Neuronal stem cell (in vitro differentiated cells): ENCODE data around the gene NTSR1.

Experiments
- DNase-seq: peaks from one replicate; pipeline ENCODE4 v3.0.0-alpha.2; 2013; ENCODE audit warnings: low spot score
- H2AFZ ChIP-seq: one replicate; pipeline ENCODE4 v1.6.1; 2013; ENCODE audit warnings: mild to moderate bottlenecking, low read length, inconsistent platforms
- H2AK5ac ChIP-seq: 2 replicates; pipeline ENCODE4 v1.6.1; 2013; ENCODE audit warnings: low read depth, mild to moderate bottlenecking, inconsistent platforms, low read length, moderate library complexity, mixed read lengths
- H2BK120ac ChIP-seq: 2 replicates; pipeline ENCODE4 v1.6.1; 2013; ENCODE audit warnings: low read depth, mild to moderate bottlenecking, inconsistent platforms, low read length, moderate library complexity, mixed read lengths
- H2BK12ac ChIP-seq: one replicate; pipeline ENCODE4 v1.6.1; 2013; ENCODE audit warnings: low read length, inconsistent platforms
- H2BK15ac ChIP-seq: 2 replicates; pipeline ENCODE4 v1.6.1; 2013; ENCODE audit warnings: mild to moderate bottlenecking, low read length, inconsistent platforms, mixed read lengths
- H2BK5ac ChIP-seq: one replicate; pipeline ENCODE4 v1.6.1; 2013; ENCODE audit warnings: inconsistent platforms, mild to moderate bottlenecking, low read length, moderate library complexity
- H3K14ac ChIP-seq: one replicate; pipeline ENCODE4 v1.6.1; 2013; ENCODE audit warnings: low read length, inconsistent platforms
- H3K18ac ChIP-seq: 2 replicates; pipeline ENCODE4 v1.6.1; 2013; ENCODE audit warnings: low read length, inconsistent platforms
- H3K23ac ChIP-seq: 2 replicates; pipeline ENCODE4 v1.6.1; 2013; ENCODE audit warnings: low read depth, mild to moderate bottlenecking, mixed read lengths, low read length, inconsistent platforms; ENCODE audit not compliant: poor library complexity
- H3K27ac ChIP-seq: replicated peaks from 3 replicates; pipeline ENCODE4 v1.5.1; 2013; ENCODE audit warnings: low read length, inconsistent platforms
- H3K27me3 ChIP-seq, 3 experiments: 2 replicates each; pipeline ENCODE4 v1.6.1; 2013; ENCODE audit warnings: low read length in 3 of 3, mild to moderate bottlenecking in 2 of 3, inconsistent platforms in 1 of 3, low read depth in 1 of 3, mixed read lengths in 1 of 3, moderate library complexity in 1 of 3; ENCODE audit not compliant: control insufficient read depth in 3 of 3, insufficient read depth in 3 of 3
- H3K36me3 ChIP-seq, 2 donors: replicated peaks in 1 of 2; 2 replicates each; pipeline ENCODE4 v1.6.1; 2013; ENCODE audit warnings: low read length in 2 of 2; ENCODE audit not compliant: control insufficient read depth in 2 of 2, insufficient read depth in 2 of 2
- H3K4ac ChIP-seq: 2 replicates; pipeline ENCODE4 v1.6.1; 2013; ENCODE audit warnings: inconsistent platforms, mild to moderate bottlenecking, low read length, moderate library complexity
- H3K4me1 ChIP-seq, 2 donors: 1 replicate in 1 of 2; 2 replicates in 1 of 2; pipeline ENCODE4 v1.6.1; 2013; ENCODE audit warnings: low read length in 2 of 2, low read depth in 1 of 2; ENCODE audit not compliant: control insufficient read depth in 2 of 2, insufficient read depth in 1 of 2
- H3K4me2 ChIP-seq: one replicate; pipeline ENCODE4 v1.6.1; 2013; ENCODE audit warnings: mild to moderate bottlenecking, low read length, inconsistent platforms; ENCODE audit not compliant: insufficient read depth, poor library complexity, severe bottlenecking
- H3K4me3 ChIP-seq, 2 donors: 2 replicates each; pipeline ENCODE4 v1.5.1; 2013; ENCODE audit warnings: low read length in 2 of 2, mild to moderate bottlenecking in 2 of 2, inconsistent platforms in 1 of 2, moderate library complexity in 1 of 2
- H3K79me1 ChIP-seq: one replicate; pipeline ENCODE4 v1.6.1; 2013; ENCODE audit warnings: low read depth, mild to moderate bottlenecking, inconsistent platforms, low read length, moderate library complexity
- H3K9ac ChIP-seq: one replicate; pipeline ENCODE4 v1.6.1; 2013; ENCODE audit warnings: mild to moderate bottlenecking, low read depth, low read length, inconsistent platforms; ENCODE audit not compliant: poor library complexity
- H3K9me3 ChIP-seq, 2 donors: replicated peaks in 1 of 2; 2 replicates each; pipeline versions ENCODE3 to v1.6.1; 2013; ENCODE audit warnings: low read length in 2 of 2, mild to moderate bottlenecking in 2 of 2, inconsistent platforms in 1 of 2, low read depth in 1 of 2, mixed read lengths in 1 of 2, moderate library complexity in 1 of 2; ENCODE audit not compliant: control insufficient read depth in 2 of 2, insufficient read depth in 1 of 2
- H4K8ac ChIP-seq: one replicate; pipeline ENCODE4 v1.6.1; 2013; ENCODE audit warnings: low read depth, mild to moderate bottlenecking, inconsistent platforms, low read length, moderate library complexity
- H4K91ac ChIP-seq: one replicate; pipeline ENCODE4 v1.6.1; 2013; ENCODE audit warnings: low read length, low read depth, mild to moderate bottlenecking, inconsistent platforms; ENCODE audit not compliant: poor library complexity
- WGBS, 2 donors: extraction: QIAGEN DNeasy Blood & Tissue Kit; methylation state at CpG; one replicate each; pipeline ENCODE4 v1.1.7; 2013; ENCODE audit warnings: missing lambda C conversion rate in 2 of 2, mixed read lengths in 1 of 2; ENCODE audit not compliant: insufficient read length in 2 of 2, insufficient replicate concordance in 1 of 2; ENCODE audit errors: extremely low coverage in 2 of 2; 5-methylcytosine and 5-hydroxymethylcytosine counted together

NTSR1 gene

DNA sequence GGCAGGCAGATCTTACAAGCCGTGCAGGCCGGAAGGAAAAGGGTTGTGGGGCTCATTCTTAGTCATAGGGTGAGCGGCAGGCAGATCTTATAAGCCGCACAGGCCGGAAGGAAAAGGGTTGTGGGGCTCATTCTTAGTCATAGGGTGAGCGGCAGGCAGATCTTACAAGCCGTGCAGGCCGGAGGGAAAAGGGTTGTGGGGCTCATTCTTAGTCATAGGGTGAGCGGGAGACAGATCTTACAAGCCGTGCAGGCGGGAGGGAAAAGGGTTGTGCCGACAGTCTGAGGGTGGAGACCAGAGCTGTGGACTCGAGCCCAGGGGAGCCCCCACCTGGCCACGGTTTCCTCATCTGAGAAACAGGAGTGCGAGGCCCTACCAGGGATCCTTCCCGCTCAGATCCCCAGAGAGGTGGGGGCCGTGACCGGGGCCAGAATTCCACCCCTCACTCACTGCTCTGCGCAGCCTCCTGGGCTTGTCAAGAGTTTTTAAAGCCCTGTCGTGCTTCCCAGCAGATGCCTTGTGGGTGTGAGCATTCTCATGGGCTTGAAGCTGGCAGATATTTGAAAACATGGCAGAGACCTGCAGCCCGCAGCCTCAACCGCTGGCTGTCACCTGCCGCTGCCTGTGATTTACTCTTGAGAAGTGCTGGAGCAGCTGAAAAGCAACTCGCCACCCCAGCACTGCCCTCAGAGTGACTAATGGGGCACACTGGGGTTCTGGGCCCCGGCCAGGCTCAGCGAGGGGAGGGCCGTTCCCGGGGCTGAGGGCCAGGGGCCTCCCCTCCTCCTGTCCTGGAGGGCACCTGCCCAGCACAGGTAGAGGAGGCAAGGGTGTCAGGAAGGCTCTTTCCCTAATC, 31.9 kb downstream of the NTSR1 start:
- Histone ChIP-seq H3K79me1 (no peaks in the 10 kb centered on the region), H4K91ac (no peak overlapping the region), H3K4me1 (peaks cover 11 to 17% of the 10 kb centered on the region in 2 donors), H3K4me3 (no peak overlapping the region), H3K4ac (no peak overlapping the region), H3K36me3 (no peaks in the 10 kb centered on the region), H3K23ac (no peak overlapping the region), H3K4me2 (no peak overlapping the region), H2AFZ (peak overlapping the region; percentile 81), H3K27ac (no peak overlapping the region), H4K8ac (no peak overlapping the region), H2BK12ac (no peak overlapping the region), H2BK15ac (peak overlapping the region; percentile 45), H3K9me3 (no peaks in the 10 kb centered on the region), H3K27me3 (peaks cover 0 to 25% (median 0%) of the 10 kb centered on the region in 3 experiments), H2AK5ac (peak overlapping the region; percentile 27), H3K18ac (peak overlapping the region; percentile 75), H3K9ac (no peak overlapping the region), H2BK5ac (no peak overlapping the region), H3K14ac (no peak overlapping the region), H2BK120ac (no peak overlapping the region)
- DNase-seq: no peak
- no CpG with 5 or more reads among the region's 28 CpGs for WGBS, 2 donors

- Histone ChIP-seq H3K4me1 (peaks cover 11 to 17% of the 10 kb centered on the region in 2 donors), H3K36me3 (no peaks in the 10 kb centered on the region), H3K23ac (no peak overlapping the region), H3K9ac (no peak overlapping the region), H4K91ac (no peak overlapping the region), H2BK5ac (no peak overlapping the region), H3K18ac (no peak overlapping the region), H2BK15ac (peak overlapping the region; percentile 45), H2BK12ac (no peak overlapping the region), H3K14ac (no peak overlapping the region), H3K27ac (no peak overlapping the region), H2AK5ac (no peak overlapping the region), H3K4me2 (no peak overlapping the region), H4K8ac (no peak overlapping the region), H2AFZ (no peak overlapping the region), H2BK120ac (no peak overlapping the region), H3K4ac (no peak overlapping the region), H3K27me3 (peaks cover 0 to 21% (median 0%) of the 10 kb centered on the region in 3 experiments), H3K4me3 (no peak overlapping the region), H3K9me3 (peaks cover 0 to 1% of the 10 kb centered on the region in 2 donors), H3K79me1 (peaks cover 3% of the 10 kb centered on the region)
- WGBS, 2 donors: no CpG with 5 or more reads among the region's 9 CpGs
- peak; percentile 62 for DNase-seq
Observed at GRCh38 chr20:62741191-62741691, 32.6 kb downstream of the NTSR1 start.

DNA sequence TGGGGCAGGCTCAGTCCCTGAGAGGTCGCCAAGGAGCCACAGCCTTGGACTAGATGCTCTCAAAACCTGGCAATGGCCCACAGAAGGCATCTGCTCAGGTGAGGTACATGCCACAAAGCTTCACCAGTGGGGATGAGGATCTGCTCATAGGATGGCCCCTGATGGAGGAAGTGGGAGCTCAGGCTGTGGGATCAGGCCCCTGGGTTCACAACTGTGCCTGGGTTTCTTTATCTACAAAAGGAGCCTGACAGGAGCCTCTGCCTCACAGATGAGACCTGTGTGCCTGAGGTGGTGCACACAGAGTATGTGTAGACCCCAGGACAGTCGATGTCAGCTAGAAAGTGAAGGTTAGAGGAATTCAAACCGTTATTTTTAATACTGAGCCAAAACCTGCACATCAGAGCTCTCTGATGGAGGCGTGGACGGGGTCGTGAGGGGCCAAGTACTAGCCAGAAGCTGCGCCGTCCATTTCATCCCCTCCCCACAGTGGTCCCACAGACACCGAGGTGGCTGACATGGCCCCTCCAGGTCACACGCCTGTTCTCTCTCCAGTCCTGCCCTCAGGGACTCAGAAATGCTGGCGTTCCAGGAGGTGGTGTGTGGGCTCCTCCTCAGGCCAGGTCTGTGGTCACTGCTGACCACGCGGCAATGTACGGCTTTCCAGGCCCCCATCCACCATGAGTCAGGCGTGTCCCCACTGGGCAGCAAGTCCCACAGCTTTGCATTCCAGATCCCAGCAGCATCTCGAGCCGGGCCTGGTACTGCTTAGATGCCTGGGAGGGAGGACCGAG, 33.3 kb downstream of the NTSR1 start:
- Histone ChIP-seq H2BK12ac (no peak overlapping the region), H2AFZ (no peak overlapping the region), H2BK5ac (no peak overlapping the region), H3K9me3 (peaks cover 0 to 1% of the 10 kb centered on the region in 2 donors), H3K9ac (no peak overlapping the region), H3K18ac (no peak overlapping the region), H3K14ac (no peak overlapping the region), H3K27me3 (peaks cover 0 to 21% (median 0%) of the 10 kb centered on the region in 3 experiments), H2BK15ac (peak overlapping the region; percentile 3), H2BK120ac (no peak overlapping the region), H4K8ac (no peak overlapping the region), H3K4ac (no peak overlapping the region), H3K27ac (no peak overlapping the region), H3K79me1 (peaks cover 3% of the 10 kb centered on the region), H3K4me1 (peaks cover 11 to 17% of the 10 kb centered on the region in 2 donors), H3K4me3 (peak overlapping the region in 1 of 2 donors; percentile 12), H2AK5ac (peak overlapping the region; percentile 19), H3K23ac (no peak overlapping the region), H4K91ac (no peak overlapping the region), H3K4me2 (no peak overlapping the region), H3K36me3 (no peaks in the 10 kb centered on the region)
- DNase-seq: no peak
- WGBS, 2 donors: no CpG with 5 or more reads among the region's 18 CpGs
